BLaER1 (cell line): ENCODE results near the gene TEX28.
A peak's percentile ranks its signal among the peaks of the same experiment; 100 is the strongest.

Experiments
- H3K27ac ChIP-seq: shearing (Covaris generic); formaldehyde crosslinking; 2 replicates; pipeline ENCODE4 v1.8.1; 2022
- H3K27me3 ChIP-seq: shearing (Covaris generic); formaldehyde crosslinking; 2 replicates; pipeline ENCODE4 v1.8.1; 2022
- H3K36me3 ChIP-seq: shearing (Covaris generic); formaldehyde crosslinking; 2 replicates; pipeline ENCODE4 v1.8.1; 2022
- H3K4me1 ChIP-seq: shearing (Covaris generic); formaldehyde crosslinking; 2 replicates; pipeline ENCODE4 v1.8.1; 2022
- H3K4me2 ChIP-seq: shearing (Covaris generic); formaldehyde crosslinking; 2 replicates; pipeline ENCODE4 v1.8.1; 2022
- H3K4me3 ChIP-seq: shearing (Covaris generic); formaldehyde crosslinking; 2 replicates; pipeline ENCODE4 v1.8.1; 2022
- H3K9ac ChIP-seq: shearing (Covaris generic); formaldehyde crosslinking; 2 replicates; pipeline ENCODE4 v1.8.1; 2022
- H3K9me3 ChIP-seq: shearing (Covaris generic); formaldehyde crosslinking; 2 replicates; pipeline ENCODE4 v1.8.1; 2022
- H4K20me1 ChIP-seq: shearing (Covaris generic); formaldehyde crosslinking; 2 replicates; pipeline ENCODE4 v1.8.1; 2022
- Cebpa-rat ChIP-seq: shearing (Covaris generic); IDR thresholded peaks from 2 replicates; pipeline ENCODE4 v1.8.1; 2022

Gene TEX28

DNA sequence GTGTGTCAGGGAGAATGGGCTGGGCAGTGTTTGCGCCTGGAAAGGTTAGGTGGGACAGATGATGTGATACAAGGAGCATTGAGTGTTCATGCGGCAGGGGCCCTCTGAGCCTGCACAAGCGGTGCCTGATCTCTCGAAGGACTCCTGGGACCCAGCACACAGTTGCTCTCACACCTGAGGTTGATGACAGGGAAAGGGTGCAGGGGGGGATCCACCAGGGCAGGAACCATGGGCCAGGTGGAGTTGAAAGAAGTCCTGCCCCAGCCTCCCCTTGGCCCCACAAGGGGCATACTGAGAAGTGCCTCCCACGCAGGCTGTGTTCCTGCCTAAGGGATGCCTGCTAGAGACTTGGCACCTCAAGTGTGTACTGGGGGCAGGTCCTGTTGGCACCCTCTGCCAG is 33.7 kb upstream of the TEX28 start:
- Histone ChIP-seq H3K4me3 (no peak overlapping the region), H3K27ac (no peak overlapping the region), H3K4me2 (peak overlapping the region; percentile 52), H4K20me1 (peaks cover 9% of the 10 kb centered on the region; the same call in 1 of the 2 replicates), H3K4me1 (peaks cover 45% of the 10 kb centered on the region), H3K9ac (no peak overlapping the region), H3K9me3 (no peaks in the 10 kb centered on the region), H3K36me3 (no peaks in the 10 kb centered on the region), H3K27me3 (peaks cover 97% of the 10 kb centered on the region)
- TF ChIP-seq Cebpa-rat: no peak

GRCh38 chrX:154327038-154327820 is 32.3 kb upstream of the TEX28 start:
- H3K4me2 ChIP-seq: peak overlapping the region; percentile 54
- H3K9me3 ChIP-seq: no peaks in the 10 kb centered on the region
- H3K4me3 ChIP-seq: no peak overlapping the region
- peaks cover 18% of the 10 kb centered on the region; the same call in 1 of the 2 replicates for H4K20me1 ChIP-seq
- H3K4me1 ChIP-seq: peaks cover 46% of the 10 kb centered on the region
- H3K27me3 ChIP-seq: peaks cover 98% of the 10 kb centered on the region
- H3K27ac ChIP-seq: no peak overlapping the region
- H3K36me3 ChIP-seq: no peaks in the 10 kb centered on the region
- TF ChIP-seq Cebpa-rat: no peak
- H3K9ac ChIP-seq: no peak overlapping the region

DNA sequence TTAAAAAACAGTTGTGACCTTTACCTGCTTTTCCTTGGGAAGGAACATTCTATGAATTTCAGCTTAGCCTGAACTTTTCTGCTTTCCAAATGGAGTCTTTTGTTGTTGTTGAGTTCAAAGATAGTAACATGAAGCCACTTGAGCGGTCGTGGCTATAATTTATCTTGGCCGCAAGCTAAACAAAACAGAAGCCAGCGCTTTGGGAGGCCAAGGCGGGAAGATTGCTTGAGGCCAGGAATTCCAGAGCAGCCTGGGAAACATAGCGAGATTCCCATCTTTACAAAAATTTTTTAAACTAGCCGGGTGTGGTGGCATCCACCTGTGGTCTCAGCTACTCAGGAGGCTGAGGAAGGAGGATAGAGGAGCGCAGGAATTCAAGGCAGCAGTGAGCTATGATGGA is 30.6 kb upstream of the TEX28 start:
- H4K20me1 ChIP-seq: peaks cover 17% of the 10 kb centered on the region; the same call in 1 of the 2 replicates
- H3K4me2 ChIP-seq: no peak overlapping the region
- H3K4me1 ChIP-seq: peaks cover 52% of the 10 kb centered on the region
- no peak overlapping the region for H3K4me3 ChIP-seq
- H3K27me3 ChIP-seq: peaks cover 97% of the 10 kb centered on the region
- no peaks in the 10 kb centered on the region for H3K9me3 ChIP-seq
- H3K9ac ChIP-seq: no peak overlapping the region
- H3K36me3 ChIP-seq: no peaks in the 10 kb centered on the region
- TF ChIP-seq Cebpa-rat: no peak
- H3K27ac ChIP-seq: no peak overlapping the region

- H3K36me3 ChIP-seq: no peaks in the 10 kb centered on the region
- peaks cover 93% of the 10 kb centered on the region for H3K27me3 ChIP-seq
- no peak overlapping the region for H3K27ac ChIP-seq
- H3K4me3 ChIP-seq: no peak overlapping the region
- no peaks in the 10 kb centered on the region for H3K9me3 ChIP-seq
- no peak for TF ChIP-seq Cebpa-rat
- no peak overlapping the region for H3K9ac ChIP-seq
- H3K4me1 ChIP-seq: peaks cover 49% of the 10 kb centered on the region
- H3K4me2 ChIP-seq: no peak overlapping the region
- H4K20me1 ChIP-seq: peaks cover 22% of the 10 kb centered on the region; the same call in 1 of the 2 replicates
Observed at GRCh38 chrX:154323537-154323936, 28.6 kb upstream of the TEX28 start.

DNA sequence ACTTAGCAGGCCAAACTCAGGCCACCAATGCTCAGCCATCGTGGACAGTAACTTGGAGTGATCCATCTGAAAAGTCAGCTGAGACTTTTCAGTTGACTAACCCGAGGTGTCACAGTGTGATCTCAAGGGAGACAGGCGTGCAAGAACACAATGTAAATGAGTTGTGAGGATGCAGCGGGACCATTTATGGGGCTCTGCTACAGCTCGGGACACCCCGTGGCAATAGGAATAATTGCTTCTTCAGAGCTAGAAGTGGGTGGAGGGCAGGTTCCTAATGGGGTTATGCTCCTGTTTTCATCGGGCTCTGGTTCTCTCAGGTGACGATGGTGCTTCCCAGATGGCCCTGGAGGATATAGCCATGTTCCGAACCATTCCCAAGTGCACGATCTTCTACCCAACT is 28.0 kb upstream of the TEX28 start:
- H3K4me1 ChIP-seq: peaks cover 46% of the 10 kb centered on the region
- peaks cover 22% of the 10 kb centered on the region; the same call in 1 of the 2 replicates for H4K20me1 ChIP-seq
- H3K9me3 ChIP-seq: no peaks in the 10 kb centered on the region
- H3K27ac ChIP-seq: no peak overlapping the region
- TF ChIP-seq Cebpa-rat: no peak
- no peak overlapping the region for H3K9ac ChIP-seq
- H3K4me2 ChIP-seq: no peak overlapping the region
- H3K27me3 ChIP-seq: peaks cover 88% of the 10 kb centered on the region
- H3K36me3 ChIP-seq: no peaks in the 10 kb centered on the region
- no peak overlapping the region for H3K4me3 ChIP-seq

- H3K4me3 ChIP-seq: no peak overlapping the region
- TF ChIP-seq Cebpa-rat: no peak
- no peak overlapping the region for H3K27ac ChIP-seq
- H3K27me3 ChIP-seq: peaks cover 85% of the 10 kb centered on the region
- peaks cover 22% of the 10 kb centered on the region; the same call in 1 of the 2 replicates for H4K20me1 ChIP-seq
- no peaks in the 10 kb centered on the region for H3K36me3 ChIP-seq
- H3K4me2 ChIP-seq: no peak overlapping the region
- H3K4me1 ChIP-seq: peaks cover 33% of the 10 kb centered on the region
- no peaks in the 10 kb centered on the region for H3K9me3 ChIP-seq
- no peak overlapping the region for H3K9ac ChIP-seq
Observed at GRCh38 chrX:154321594-154321993, 26.7 kb upstream of the TEX28 start.

DNA sequence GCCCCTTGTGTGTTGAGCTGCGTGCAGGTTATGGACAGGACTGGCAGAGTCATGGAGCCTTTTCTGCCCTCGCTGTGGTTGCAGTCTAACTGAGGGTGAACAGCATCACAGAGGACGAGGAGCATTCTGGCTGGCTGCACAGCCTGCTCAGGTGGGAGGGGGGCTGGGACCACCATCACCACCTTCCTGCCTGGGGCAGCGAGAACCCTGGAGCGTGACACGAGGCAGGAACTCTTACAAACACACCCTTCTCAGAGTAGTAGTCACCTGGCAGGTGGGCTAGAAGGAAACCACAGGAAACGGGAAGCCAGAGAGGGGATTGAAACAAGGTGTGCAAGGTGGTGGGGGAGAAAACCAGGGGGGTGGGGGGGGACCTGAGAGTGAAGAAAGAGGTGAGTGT is 26.2 kb upstream of the TEX28 start:
- TF ChIP-seq Cebpa-rat: no peak
- peak overlapping the region; percentile 23; the same call in 1 of the 2 replicates for H3K4me2 ChIP-seq
- peaks cover 22% of the 10 kb centered on the region; the same call in 1 of the 2 replicates for H4K20me1 ChIP-seq
- no peaks in the 10 kb centered on the region for H3K9me3 ChIP-seq
- H3K36me3 ChIP-seq: no peaks in the 10 kb centered on the region
- H3K9ac ChIP-seq: no peak overlapping the region
- no peak overlapping the region for H3K27ac ChIP-seq
- peaks cover 28% of the 10 kb centered on the region for H3K4me1 ChIP-seq
- no peak overlapping the region for H3K4me3 ChIP-seq
- peaks cover 85% of the 10 kb centered on the region for H3K27me3 ChIP-seq

DNA sequence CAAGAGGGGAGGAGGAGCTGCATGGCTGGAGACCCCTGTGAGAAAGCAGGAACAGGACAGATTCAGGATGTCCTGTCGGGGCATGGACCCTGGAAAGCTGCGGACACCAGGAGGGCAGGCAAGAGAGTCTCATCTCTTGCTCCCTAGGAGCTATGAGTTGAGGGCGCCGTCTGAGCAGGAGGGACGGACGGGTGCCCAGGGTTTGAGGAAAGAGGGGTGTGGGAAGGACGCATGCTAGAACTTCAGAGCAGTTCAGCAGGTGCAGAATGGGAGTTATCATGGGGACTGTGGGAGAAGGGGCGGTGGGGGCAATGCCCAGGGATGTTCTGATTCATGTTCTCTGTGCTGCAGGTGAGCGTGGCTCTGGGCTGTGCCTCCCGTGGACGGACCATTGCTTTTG is 25.5 kb upstream of the TEX28 start:
- Histone ChIP-seq H3K4me2 (peak overlapping the region; percentile 23), H3K9ac (no peak overlapping the region), H3K9me3 (no peaks in the 10 kb centered on the region), H4K20me1 (peaks cover 22% of the 10 kb centered on the region; the same call in 1 of the 2 replicates), H3K36me3 (no peaks in the 10 kb centered on the region), H3K4me1 (peaks cover 27% of the 10 kb centered on the region), H3K27me3 (peaks cover 84% of the 10 kb centered on the region), H3K4me3 (no peak overlapping the region), H3K27ac (no peak overlapping the region)
- no peak for TF ChIP-seq Cebpa-rat

DNA sequence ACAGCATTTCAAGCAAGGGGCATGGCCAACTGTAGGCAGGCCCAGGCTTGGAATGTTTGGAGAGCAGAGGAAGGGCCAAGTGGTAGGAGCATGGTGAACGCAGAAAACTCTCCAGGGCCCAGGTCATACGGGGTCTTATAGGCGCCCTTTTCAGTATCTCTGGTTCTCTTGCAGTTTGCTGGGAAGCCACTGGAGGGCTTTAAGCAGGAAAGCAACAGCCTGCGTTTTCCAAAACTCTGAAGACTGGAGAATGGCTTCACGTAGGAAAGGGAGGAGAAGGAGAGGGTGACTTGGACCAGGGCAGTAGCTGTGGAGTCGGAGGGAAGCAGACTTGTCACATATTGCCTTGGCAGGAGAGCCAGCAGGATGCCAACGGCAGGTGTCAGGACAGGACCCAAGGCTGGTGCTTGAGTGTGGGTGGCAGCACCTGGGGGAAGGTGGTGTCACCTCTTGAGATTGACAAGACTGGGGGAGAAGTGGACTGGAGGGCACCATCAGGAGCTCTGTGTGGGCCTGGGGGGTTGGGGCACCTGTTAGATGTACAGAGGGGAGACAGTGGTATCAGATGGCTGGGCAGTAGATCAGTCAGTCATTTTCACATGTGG is 22.6 kb upstream of the TEX28 start:
- Histone ChIP-seq H4K20me1 (peaks cover 7% of the 10 kb centered on the region; the same call in 1 of the 2 replicates), H3K9me3 (no peaks in the 10 kb centered on the region), H3K27me3 (peaks cover 83% of the 10 kb centered on the region), H3K27ac (no peak overlapping the region), H3K9ac (no peak overlapping the region), H3K36me3 (no peaks in the 10 kb centered on the region), H3K4me1 (peaks cover 22% of the 10 kb centered on the region), H3K4me3 (no peak overlapping the region), H3K4me2 (no peak overlapping the region)
- TF ChIP-seq Cebpa-rat: no peak

- no peaks in the 10 kb centered on the region for H3K9me3 ChIP-seq
- H3K4me1 ChIP-seq: peaks cover 13% of the 10 kb centered on the region
- H3K27me3 ChIP-seq: peaks cover 84% of the 10 kb centered on the region
- H3K9ac ChIP-seq: no peak overlapping the region
- no peak overlapping the region for H3K4me2 ChIP-seq
- TF ChIP-seq Cebpa-rat: no peak
- no peak overlapping the region for H3K27ac ChIP-seq
- H4K20me1 ChIP-seq: peaks cover 4% of the 10 kb centered on the region; the same call in 1 of the 2 replicates
- H3K4me3 ChIP-seq: no peak overlapping the region
- no peaks in the 10 kb centered on the region for H3K36me3 ChIP-seq
Observed at GRCh38 chrX:154315416-154315815, 20.5 kb upstream of the TEX28 start.
